SK-N-SH (cell line): Measurements from ENCODE around the gene ZNF467.

Experiments used
- CTCF ChIP-seq: fragments of 200-600 bp; sonication (generic); IDR thresholded peaks from 2 replicates; pipeline ENCODE4 v1.6.1; 2017; ENCODE audit warnings: antibody characterized with exemption, mild to moderate bottlenecking, moderate library complexity
- EP300 ChIP-seq, 2 experiments: IDR thresholded peaks; 2 replicates each; pipeline versions ENCODE4 v1.4.0 to v1.6.1; 2012; ENCODE audit warnings: borderline replicate concordance in 1 of 2, low read depth in 1 of 2, low read length in 1 of 2
- FOXM1 ChIP-seq: IDR thresholded peaks from 2 replicates; pipeline ENCODE4 v1.4.0; 2012; ENCODE audit warnings: low read depth, mild to moderate bottlenecking
- MAX ChIP-seq: IDR thresholded peaks from 2 replicates; pipeline ENCODE4 v1.4.0; 2012; ENCODE audit warnings: low read depth
- NFIC ChIP-seq: IDR thresholded peaks from 2 replicates; pipeline ENCODE4 v1.4.0; 2012; ENCODE audit warnings: borderline replicate concordance
- POLR2AphosphoS5 ChIP-seq: IDR thresholded peaks from 2 replicates; pipeline ENCODE4 v1.6.1; 2012; ENCODE audit warnings: low read depth, low read length
- REST ChIP-seq: IDR thresholded peaks from 2 replicates; pipeline ENCODE4 v1.6.1; 2012; ENCODE audit warnings: mild to moderate bottlenecking, low read depth, low read length, moderate library complexity
- SMC3 ChIP-seq: IDR thresholded peaks from 2 replicates; pipeline ENCODE4 v1.6.1; 2012; ENCODE audit warnings: low read depth, low read length, improper control_type of control experiment

GRCh38 chr7:149781921-149782320 lies 8.5 kb upstream of the ZNF467 start:
- no peak for TF ChIP-seq FOXM1
- no peak for TF ChIP-seq EP300 (IDR thresholded peaks at IDR 0.05; ENCODE audit: borderline replicate concordance in 1 of 2, low read depth in 1 of 2, low read length in 1 of 2)
- TF ChIP-seq POLR2AphosphoS5 = no peak
- no peak for TF ChIP-seq SMC3
- no peak for TF ChIP-seq MAX
- TF ChIP-seq CTCF = no peak
- TF ChIP-seq NFIC = no peak
- no peak for TF ChIP-seq REST
